ENCODE results near the gene MEIS2.

- TF ChIP-seq CTCF (tag by site-specific recombination; IDR thresholded peaks at IDR 0.05) (no peak), ZNF18 (tag by site-specific recombination; IDR thresholded peaks at IDR 0.05) (no peak), ZNF501 (tag by site-specific recombination; IDR thresholded peaks at IDR 0.05) (no peak), TCF7L2 (IDR thresholded peaks at IDR 0.05; ENCODE audit: borderline replicate concordance, low read depth, low read length) (no peak; the same call in 1 of the 2 replicates), ZSCAN5A (tag by site-specific recombination; IDR thresholded peaks at IDR 0.05) (no peak), ZNF768 (tag by site-specific recombination; IDR thresholded peaks at IDR 0.05) (no peak), ZNF791 (tag by site-specific recombination; IDR thresholded peaks at IDR 0.05) (no peak), ZNF518A (tag by site-specific recombination; conservative IDR thresholded peaks at IDR 0.05; ENCODE audit: low read depth) (no peak), ZNF23 (tag by site-specific recombination; IDR thresholded peaks at IDR 0.05; ENCODE audit: borderline replicate concordance) (no peak), ZBTB26 (tag by site-specific recombination; optimal IDR thresholded peaks at IDR 0.05) (no peak)
These were observed 80.6 kb downstream of the MEIS2 start for GRCh38 chr15:37019479-37020433.

Measured in HEK293 (cell line).